GM18861 (cell line): ENCODE measurements around the gene ZNF254.
"Not testable (repeated sequence)": the region's sequence is repeated elsewhere in the genome, so short reads cannot be mapped to it uniquely, and the experiment has no call there.

Experiments used
- ATAC-seq: cut with Tn5 transposase; IDR thresholded peaks from one replicate; pipeline ENCODE4 v1.9.1; 2021; ENCODE audit not compliant: unreplicated experiment

Gene ZNF254

GRCh38 chr19:24086974-24087595 is at the start of gene ZNF254:
Gene ZNF254, plus strand, starts transcription at chr19:24087187. Its CDS starts 121 bp downstream, at chr19:24087308.
- peak; percentile 100 for ATAC-seq

- no peak for ATAC-seq
These were observed 46.4 kb upstream of the ZNF254 start for GRCh38 chr19:24040621-24041020.

- not testable (repeated sequence) for ATAC-seq
These were observed 45.7 kb upstream of the ZNF254 start for GRCh38 chr19:24041326-24041725.

- no peak for ATAC-seq
These were observed 40.4 kb upstream of the ZNF254 start for GRCh38 chr19:24046550-24046949.

GRCh38 chr19:24048261-24048660 is 38.7 kb upstream of the ZNF254 start:
- ATAC-seq: no peak

- no peak for ATAC-seq
These were observed 37.5 kb upstream of the ZNF254 start for GRCh38 chr19:24049537-24049936.

GRCh38 chr19:24051516-24051915 is 35.5 kb upstream of the ZNF254 start:
- ATAC-seq: no peak

GRCh38 chr19:24052811-24053210 is 34.2 kb upstream of the ZNF254 start:
- no peak for ATAC-seq

GRCh38 chr19:24053601-24054000 is 33.4 kb upstream of the ZNF254 start:
- no peak for ATAC-seq

GRCh38 chr19:24054044-24054935 is 32.7 kb upstream of the ZNF254 start:
- ATAC-seq: no peak

GRCh38 chr19:24055548-24055947 is 31.4 kb upstream of the ZNF254 start:
- ATAC-seq: no peak

GRCh38 chr19:24057144-24057543 is 29.8 kb upstream of the ZNF254 start:
- ATAC-seq: no peak

- no peak for ATAC-seq
These were observed 27.3 kb upstream of the ZNF254 start for GRCh38 chr19:24059563-24060295.

GRCh38 chr19:24060687-24061356 is 26.2 kb upstream of the ZNF254 start:
- ATAC-seq: no peak

GRCh38 chr19:24062190-24062589 is 24.8 kb upstream of the ZNF254 start:
- ATAC-seq: no peak

- no peak for ATAC-seq
These were observed 23.7 kb upstream of the ZNF254 start for GRCh38 chr19:24063295-24063694.

- no peak for ATAC-seq
These were observed 22.8 kb upstream of the ZNF254 start for GRCh38 chr19:24064175-24064574.

GRCh38 chr19:24065243-24065642 is 21.7 kb upstream of the ZNF254 start:
- no peak for ATAC-seq

GRCh38 chr19:24065865-24066604 is 21.0 kb upstream of the ZNF254 start:
- no peak for ATAC-seq

GRCh38 chr19:24069905-24070657 is 16.9 kb upstream of the ZNF254 start:
- ATAC-seq: no peak
